Measurements from ENCODE around the gene IMMP1L.
A peak's percentile ranks its signal among the peaks of the same experiment; 100 is the strongest.
"Not testable (repeated sequence)": the region's sequence is repeated elsewhere in the genome, so short reads cannot be mapped to it uniquely, and the experiment has no call there.

IMMP1L gene

GRCh38 chr11:31509429-31510345 lies at the start of gene IMMP1L, which contains the start of gene ELP4:
Gene IMMP1L, minus strand, starts transcription at chr11:31509622. Its CDS starts 46,346 bp downstream, at chr11:31463276.
Gene ELP4, plus strand, starts transcription at chr11:31509767. Its CDS starts 18 bp downstream, at chr11:31509785.
- DNase-seq, result peak; percentile 95

- no peak for DNase-seq
These were observed 48.6 kb upstream of the IMMP1L start for GRCh38 chr11:31558001-31558400.

GRCh38 chr11:31555938-31556337 lies 46.5 kb upstream of the IMMP1L start:
- DNase-seq, result no peak

DNA sequence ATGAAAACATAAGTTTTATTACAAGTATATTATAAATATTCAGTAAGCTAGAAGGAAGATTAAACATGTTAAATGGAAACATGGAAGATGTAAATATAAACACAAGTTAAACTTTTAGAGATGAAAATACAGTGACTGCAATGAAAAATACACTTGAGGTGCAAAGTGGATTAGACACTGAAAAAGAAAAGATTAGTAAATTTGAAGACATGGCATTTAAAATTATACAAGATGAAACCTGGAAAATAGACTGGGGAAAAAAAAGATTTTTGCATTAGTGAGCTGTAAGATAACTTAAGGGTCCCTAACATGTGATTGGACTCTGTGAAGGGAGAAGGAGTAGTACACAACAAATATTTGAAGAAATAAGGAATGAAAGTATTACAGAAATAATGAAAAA lies 33.4 kb upstream of the IMMP1L start:
- no peak for DNase-seq

DNA sequence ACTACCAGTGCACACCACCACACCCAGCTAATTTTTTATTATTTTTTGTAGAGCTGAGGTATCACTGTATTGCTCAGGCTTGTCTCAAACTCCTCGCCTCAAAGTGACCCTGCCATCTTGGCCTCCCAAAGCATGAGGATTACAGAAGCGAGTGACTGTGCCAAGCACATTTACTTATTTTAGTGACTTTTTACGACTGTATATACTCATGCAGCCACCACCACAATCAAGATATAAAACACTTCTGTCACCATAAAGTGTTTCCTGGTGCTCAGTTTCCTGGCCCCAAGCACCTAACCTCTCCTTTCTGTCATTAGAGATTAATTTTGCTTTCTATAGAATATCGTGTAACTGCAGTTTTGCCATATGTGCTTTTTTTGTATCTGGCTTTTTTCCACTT lies 26.1 kb upstream of the IMMP1L start:
- DNase-seq, result no peak

- no peak for DNase-seq
These were observed 21.9 kb upstream of the IMMP1L start for GRCh38 chr11:31531293-31531692.

- no peak for DNase-seq
These were observed 20.3 kb upstream of the IMMP1L start for GRCh38 chr11:31529701-31530100.

- DNase-seq, result no peak
These were observed 19.8 kb upstream of the IMMP1L start for GRCh38 chr11:31529189-31529588.

DNA sequence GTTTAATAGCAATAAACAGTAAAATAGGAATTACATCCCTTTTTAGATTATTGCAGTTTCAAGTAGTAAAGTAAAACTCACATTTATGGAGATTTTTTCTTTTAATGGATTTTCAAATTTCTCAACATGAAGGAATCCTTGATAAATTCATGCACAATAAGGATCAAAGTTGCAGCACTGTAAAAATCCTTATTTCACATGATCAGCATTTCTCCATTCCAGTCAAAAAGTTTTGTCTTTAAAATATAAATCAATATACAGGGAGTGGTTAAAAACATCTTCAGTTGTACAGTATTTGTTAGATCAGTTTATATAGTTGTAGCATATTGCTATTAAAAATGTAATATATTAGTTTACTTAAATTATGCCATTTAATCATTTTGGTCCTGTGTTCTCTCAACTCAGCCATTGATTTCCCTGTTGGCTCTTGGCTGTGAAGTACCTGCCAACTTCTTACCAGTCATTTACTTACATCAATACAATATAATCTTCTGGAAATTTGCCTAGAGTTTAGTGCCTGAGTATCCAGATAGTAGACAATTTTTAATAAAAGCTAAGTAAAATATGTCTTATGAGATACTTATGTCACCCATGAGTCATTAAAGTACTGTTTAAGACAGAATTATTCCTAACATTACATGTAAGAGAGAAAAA lies 12.2 kb upstream of the IMMP1L start:
- DNase-seq, result no peak

GRCh38 chr11:31512117-31512516 lies 2.7 kb upstream of the IMMP1L start:
- DNase-seq, result no peak

DNA sequence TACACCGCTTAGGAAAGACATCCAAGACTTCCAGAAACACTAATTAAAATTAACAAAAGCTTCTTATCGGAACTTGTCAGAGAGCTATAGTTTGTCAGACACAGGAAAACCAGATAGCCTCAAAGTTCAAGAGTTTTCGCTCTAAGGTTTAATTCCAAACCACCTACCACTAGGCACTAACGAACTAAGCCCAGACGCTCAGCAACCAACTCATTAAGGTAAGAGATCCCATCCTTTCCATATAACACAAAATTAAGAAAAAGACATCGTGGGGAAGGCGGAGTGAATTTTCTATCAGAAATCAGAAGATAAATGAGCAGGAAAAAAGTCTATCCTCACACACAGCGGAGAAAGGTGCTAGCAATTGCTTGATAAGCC lies 382 bp downstream of the IMMP1L start:
- DNase-seq, result no peak

DNA sequence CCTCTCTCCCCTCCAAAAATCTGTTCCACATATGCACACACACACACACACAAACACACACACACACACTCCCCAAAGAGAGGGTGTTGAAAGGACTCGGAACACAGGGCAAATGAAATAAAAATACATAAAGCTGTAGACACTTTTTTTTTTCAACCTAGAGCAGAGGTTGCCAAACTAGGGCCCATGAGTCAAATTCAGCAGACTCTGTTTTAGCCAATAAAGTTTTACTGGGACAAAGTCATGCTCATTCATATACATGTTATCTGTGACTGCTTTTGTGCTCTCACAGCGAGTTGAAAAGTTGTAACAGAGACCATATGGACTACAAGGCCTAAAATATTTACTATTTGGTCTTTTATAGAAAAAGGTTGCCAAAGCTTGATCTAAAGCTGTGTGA lies 8.9 kb downstream of the IMMP1L start:
- DNase-seq, result no peak

- no peak for DNase-seq
These were observed 9.7 kb downstream of the IMMP1L start for GRCh38 chr11:31499576-31500178.

GRCh38 chr11:31493762-31494161 lies 15.7 kb downstream of the IMMP1L start:
- not testable (repeated sequence) for DNase-seq

- DNase-seq, result no peak
These were observed 16.2 kb downstream of the IMMP1L start for GRCh38 chr11:31493235-31493634.

DNA sequence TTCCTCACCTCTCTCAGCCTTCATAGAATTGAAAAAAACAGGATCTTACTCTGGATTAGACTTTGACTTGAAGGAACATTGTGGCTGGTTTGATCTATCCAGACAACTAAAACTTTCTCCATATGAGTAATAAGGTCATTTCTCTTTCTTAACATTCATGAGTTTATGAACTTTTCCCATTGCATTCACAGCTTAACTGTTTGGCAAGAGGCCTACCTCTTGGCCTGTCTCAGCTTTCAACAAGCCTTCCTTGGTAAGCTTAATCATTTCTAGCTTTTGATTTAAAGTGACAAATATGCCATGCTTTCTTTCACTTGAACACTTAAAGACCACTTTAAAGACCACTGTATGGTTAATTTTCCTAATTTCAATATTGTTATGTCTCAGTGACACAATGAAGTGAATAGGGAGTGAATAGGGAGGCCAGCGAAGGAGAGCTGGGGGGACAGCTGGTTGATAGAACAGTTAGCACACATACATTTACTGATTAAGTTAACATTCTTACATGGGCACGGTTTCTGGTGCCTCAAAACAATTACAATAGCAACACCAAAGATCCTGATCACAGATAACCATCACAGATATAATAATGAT lies 17.0 kb downstream of the IMMP1L start:
- DNase-seq, result no peak

GRCh38 chr11:31487848-31488247 lies 21.6 kb downstream of the IMMP1L start:
- no peak for DNase-seq

GRCh38 chr11:31484497-31484896 lies 24.9 kb downstream of the IMMP1L start:
- DNase-seq, result no peak

DNA sequence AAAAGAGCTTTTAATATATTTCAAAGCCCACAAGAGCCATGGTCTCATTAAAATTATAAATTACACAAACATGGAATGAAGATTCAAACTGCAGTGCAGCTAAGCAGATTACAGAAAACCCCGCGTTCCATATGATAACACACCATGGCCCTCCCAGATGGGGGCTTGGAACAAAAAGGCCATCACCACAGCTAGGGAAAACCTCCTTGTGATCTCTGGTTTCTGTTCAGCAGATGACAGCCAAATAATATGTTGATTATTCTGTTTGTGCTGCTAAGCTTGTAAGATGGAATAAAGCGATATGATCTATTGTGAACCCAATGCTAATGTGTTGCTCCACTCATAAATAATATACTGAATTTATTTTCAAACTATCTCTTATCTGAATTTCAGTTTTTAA lies 28.5 kb downstream of the IMMP1L start:
- no peak for DNase-seq

- no peak for DNase-seq
These were observed 30.4 kb downstream of the IMMP1L start for GRCh38 chr11:31479066-31479465.

DNA sequence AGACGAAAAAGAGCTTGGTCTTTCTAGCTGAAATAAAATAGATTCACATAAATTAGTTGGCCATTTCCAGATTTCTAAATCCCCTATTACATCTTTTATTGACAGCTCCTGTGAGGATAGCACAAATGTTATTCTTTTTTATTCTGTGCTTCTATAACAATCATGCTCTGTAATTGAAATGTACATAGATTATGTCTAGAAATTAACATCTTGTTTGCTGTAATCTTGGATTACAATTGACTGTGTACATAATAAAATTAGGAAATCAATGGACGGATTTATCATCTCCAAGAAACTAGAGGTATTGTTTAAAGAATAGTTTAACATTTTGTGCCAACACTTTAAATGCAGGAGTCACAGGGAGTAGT lies 31.2 kb downstream of the IMMP1L start:
- DNase-seq, result no peak

DNA sequence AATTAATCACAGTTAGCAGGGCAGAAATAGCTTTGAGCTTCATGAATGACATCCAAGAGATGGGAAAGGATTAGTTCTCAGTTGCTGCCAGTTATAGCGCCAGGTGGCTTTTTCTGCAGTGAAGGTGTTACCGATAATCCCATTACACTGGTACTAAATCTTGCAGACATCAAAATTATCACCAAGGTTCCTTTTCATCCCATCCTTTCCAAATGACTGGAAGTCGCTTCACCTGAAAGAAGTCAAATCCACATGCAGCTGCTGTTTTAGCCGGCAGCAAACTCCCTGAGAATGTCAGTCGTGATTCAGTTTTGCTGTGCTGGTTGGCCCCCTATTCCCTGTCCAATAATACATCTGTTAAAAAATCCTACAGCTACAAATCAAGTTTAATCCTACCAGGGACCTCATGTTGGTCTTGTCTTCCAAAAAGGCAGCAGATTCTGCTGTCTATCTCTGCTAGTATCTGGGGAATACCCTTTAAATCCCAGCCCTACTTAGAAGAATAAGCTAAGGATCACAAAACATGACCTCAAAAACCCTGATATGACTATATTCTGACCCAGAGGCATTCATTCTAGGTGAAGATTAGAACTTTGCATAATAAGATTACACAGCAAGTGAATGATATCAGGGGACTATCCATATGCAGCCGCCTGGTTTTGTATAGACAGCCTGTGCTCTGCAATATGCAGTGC lies 31.7 kb downstream of the IMMP1L start:
- DNase-seq, result no peak

DNA sequence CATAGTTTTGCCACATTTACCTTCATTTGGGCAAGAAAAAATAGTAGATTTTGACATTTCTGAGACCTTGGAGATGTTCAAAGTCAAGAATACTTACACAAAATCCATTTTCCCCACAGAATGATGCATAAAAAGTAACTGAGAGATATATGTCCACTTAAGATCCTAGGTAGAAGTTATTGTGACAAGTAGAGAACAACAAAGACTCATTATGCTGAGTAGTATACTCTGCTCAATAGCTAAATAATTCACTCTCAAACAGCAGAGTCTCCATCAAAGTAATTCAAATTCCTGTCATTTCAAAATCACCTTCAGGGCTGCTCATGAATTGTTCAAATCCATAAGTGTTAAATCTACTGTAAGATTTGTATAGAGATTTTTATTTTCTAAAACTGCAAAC lies 35.3 kb downstream of the IMMP1L start:
- DNase-seq, result no peak
